Measurements from ENCODE around the gene GLYATL1. TPM values are rescaled to one million over a fixed set of nuclear protein-coding genes. Genes with fewer than 3 reads are reported as not detected.
"Not testable (repeated sequence)": the region's sequence is repeated elsewhere in the genome, so short reads cannot be mapped to it uniquely, and the experiment has no call there.

GLYATL1 gene
- total and polyA plus RNA-seq, 10 of the 15 experiments (the other 5 are each of a cell fraction or from before 2014, with no cell fraction given): not detected

- POLR2A ChIA-PET: no interaction called here
- FAIRE-seq (no peak), ATAC-seq (peak; percentile 45; the same call in 2 of the 3 replicates), DNase-seq (ENCODE audit: low read depth, low spot score) (no peak)
- no peaks in the 10 kb centered on the region for H3K27me3 ChIP-seq (replicated peaks in 1 of 2; ENCODE audit: control insufficient read depth in 2 of 2, insufficient read depth in 2 of 2, low read length in 1 of 2)
- no peak overlapping the region for H3K4me2 ChIP-seq (ENCODE audit: control insufficient read depth, insufficient read depth)
- RAD21 ChIA-PET (ENCODE audit: unreplicated experiment): no interaction called here
- no peak overlapping the region for H2AFZ ChIP-seq (ENCODE audit: control insufficient read depth, low read depth, low read length)
- no peak overlapping the region for H3K27ac ChIP-seq (ENCODE audit: control insufficient read depth, insufficient read depth)
- no peaks in the 10 kb centered on the region for H3K36me3 ChIP-seq (ENCODE audit: control insufficient read depth in 2 of 2, insufficient read depth in 2 of 2, low read length in 1 of 2)
- 78% methylated on average over 3 of the region's 3 CpGs for WGBS (ENCODE audit: insufficient coverage, insufficient replicate concordance, low lambda C conversion rate, missing lambda C conversion rate)
- CTCF ChIA-PET: no interaction called here
- no peaks in the 10 kb centered on the region for H3K9me3 ChIP-seq (replicated peaks; ENCODE audit: control insufficient read depth, insufficient read depth, low read length)
- SMC1A ChIA-PET (ENCODE audit: uncharacterized antibody, unreplicated experiment): no interaction called here
- no peaks in the 10 kb centered on the region for H3K4me1 ChIP-seq (ENCODE audit: control insufficient read depth, insufficient read depth, low read length)
- no peak overlapping the region for H3K9ac ChIP-seq (ENCODE audit: control insufficient read depth, insufficient read depth, low read length)
- BruUV-seq (replicated peaks): no TSS peak
- no peaks in the 10 kb centered on the region for H4K20me1 ChIP-seq (ENCODE audit: control insufficient read depth, insufficient read depth)
- intact Hi-C loops (cut with micrococcal nuclease; ENCODE audit: unreplicated experiment) (no loop called here), in situ Hi-C loops (cut with MboI) (no loop called here)
- H3K4me3 ChIP-seq: no peak overlapping the region
- TF ChIP-seq MTA3 (IDR thresholded peaks at IDR 0.05; ENCODE audit: borderline replicate concordance, low read length): no peak
- TF ChIP-seq CHD2 (IDR thresholded peaks at IDR 0.05; ENCODE audit: borderline replicate concordance, low read depth, low read length): no peak
- no peak for TF ChIP-seq RAD21 (IDR thresholded peaks at IDR 0.05; ENCODE audit: insufficient read depth, low read depth, low read length)
- no peak for TF ChIP-seq SRF (IDR thresholded peaks at IDR 0.05; ENCODE audit: low read depth in 2 of 2, low read length in 2 of 2)
- TF ChIP-seq EP300 (IDR thresholded peaks at IDR 0.05; ENCODE audit: borderline replicate concordance in 1 of 2, control insufficient read depth in 1 of 2, low read depth in 2 of 2, low read length in 2 of 2): no peak
- no peak for TF ChIP-seq RUNX3 (IDR thresholded peaks at IDR 0.05; ENCODE audit: low read length)
- no peak for TF ChIP-seq TCF3 (IDR thresholded peaks at IDR 0.05; ENCODE audit: borderline replicate concordance, insufficient read depth, low read depth, low read length)
- no peak for TF ChIP-seq USF2 (IDR thresholded peaks at IDR 0.05; ENCODE audit: borderline replicate concordance, low read depth, low read length)
- no peak for TF ChIP-seq RBBP5 (conservative IDR thresholded peaks at IDR 0.05)
- no peak for TF ChIP-seq NR2F1 (conservative IDR thresholded peaks at IDR 0.05)
- no peak for TF ChIP-seq NR2C1 (IDR thresholded peaks at IDR 0.05)
- TF ChIP-seq, protein P1, sequence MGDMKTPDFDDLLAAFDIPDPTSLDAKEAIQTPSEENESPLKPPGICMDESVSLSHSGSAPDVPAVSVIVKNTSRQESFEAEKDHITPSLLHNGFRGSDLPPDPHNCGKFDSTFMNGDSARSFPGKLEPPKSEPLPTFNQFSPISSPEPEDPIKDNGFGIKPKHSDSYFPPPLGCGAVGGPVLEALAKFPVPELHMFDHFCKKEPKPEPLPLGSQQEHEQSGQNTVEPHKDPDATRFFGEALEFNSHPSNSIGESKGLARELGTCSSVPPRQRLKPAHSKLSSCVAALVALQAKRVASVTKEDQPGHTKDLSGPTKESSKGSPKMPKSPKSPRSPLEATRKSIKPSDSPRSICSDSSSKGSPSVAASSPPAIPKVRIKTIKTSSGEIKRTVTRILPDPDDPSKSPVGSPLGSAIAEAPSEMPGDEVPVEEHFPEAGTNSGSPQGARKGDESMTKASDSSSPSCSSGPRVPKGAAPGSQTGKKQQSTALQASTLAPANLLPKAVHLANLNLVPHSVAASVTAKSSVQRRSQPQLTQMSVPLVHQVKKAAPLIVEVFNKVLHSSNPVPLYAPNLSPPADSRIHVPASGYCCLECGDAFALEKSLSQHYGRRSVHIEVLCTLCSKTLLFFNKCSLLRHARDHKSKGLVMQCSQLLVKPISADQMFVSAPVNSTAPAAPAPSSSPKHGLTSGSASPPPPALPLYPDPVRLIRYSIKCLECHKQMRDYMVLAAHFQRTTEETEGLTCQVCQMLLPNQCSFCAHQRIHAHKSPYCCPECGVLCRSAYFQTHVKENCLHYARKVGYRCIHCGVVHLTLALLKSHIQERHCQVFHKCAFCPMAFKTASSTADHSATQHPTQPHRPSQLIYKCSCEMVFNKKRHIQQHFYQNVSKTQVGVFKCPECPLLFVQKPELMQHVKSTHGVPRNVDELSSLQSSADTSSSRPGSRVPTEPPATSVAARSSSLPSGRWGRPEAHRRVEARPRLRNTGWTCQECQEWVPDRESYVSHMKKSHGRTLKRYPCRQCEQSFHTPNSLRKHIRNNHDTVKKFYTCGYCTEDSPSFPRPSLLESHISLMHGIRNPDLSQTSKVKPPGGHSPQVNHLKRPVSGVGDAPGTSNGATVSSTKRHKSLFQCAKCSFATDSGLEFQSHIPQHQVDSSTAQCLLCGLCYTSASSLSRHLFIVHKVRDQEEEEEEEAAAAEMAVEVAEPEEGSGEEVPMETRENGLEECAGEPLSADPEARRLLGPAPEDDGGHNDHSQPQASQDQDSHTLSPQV (IDR thresholded peaks at IDR 0.05): no peak
- no peak for TF ChIP-seq NFXL1 (IDR thresholded peaks at IDR 0.05; ENCODE audit: borderline replicate concordance)
- H3K79me2 ChIP-seq (ENCODE audit: control insufficient read depth, insufficient read depth, low read length): no peaks in the 10 kb centered on the region
Observed at GRCh38 chr11:59000003-59000402, 60.7 kb downstream of the GLYATL1 start.

DNA sequence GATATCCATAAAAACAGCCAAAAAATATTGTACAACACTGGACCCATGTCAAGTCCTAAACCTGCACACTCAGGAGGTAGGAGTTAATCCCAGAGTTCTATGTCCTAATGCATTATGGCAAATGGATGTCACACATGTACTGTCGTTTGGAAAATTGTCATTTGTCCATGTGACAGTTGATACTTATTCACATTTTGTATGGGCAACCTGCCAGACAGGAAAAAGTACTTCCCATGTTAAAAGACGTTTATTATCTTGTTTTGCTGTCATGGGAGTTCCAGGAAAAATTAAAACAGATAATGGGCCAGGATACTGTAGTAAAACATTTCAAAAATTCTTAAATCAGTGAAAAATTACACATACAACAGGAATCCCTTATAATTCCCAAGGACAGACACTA is 62.7 kb downstream of the GLYATL1 start:
- H3K9ac ChIP-seq (ENCODE audit: control insufficient read depth, insufficient read depth, low read length); H3K27me3 ChIP-seq (replicated peaks in 1 of 2; ENCODE audit: control insufficient read depth in 2 of 2, insufficient read depth in 2 of 2, low read length in 1 of 2); POLR2A ChIA-PET; H3K79me2 ChIP-seq (ENCODE audit: control insufficient read depth, insufficient read depth, low read length); SMC1A ChIA-PET (ENCODE audit: uncharacterized antibody, unreplicated experiment); RAD21 ChIA-PET (ENCODE audit: unreplicated experiment); H3K9me3 ChIP-seq (replicated peaks; ENCODE audit: control insufficient read depth, insufficient read depth, low read length); in situ Hi-C loops (cut with MboI); H3K4me3 ChIP-seq; H3K4me2 ChIP-seq (ENCODE audit: control insufficient read depth, insufficient read depth); BruUV-seq (replicated peaks); CTCF ChIA-PET; DNase-seq (ENCODE audit: low read depth, low spot score); H2AFZ ChIP-seq (ENCODE audit: control insufficient read depth, low read depth, low read length); H3K27ac ChIP-seq (ENCODE audit: control insufficient read depth, insufficient read depth); intact Hi-C loops (cut with micrococcal nuclease; ENCODE audit: unreplicated experiment); H4K20me1 ChIP-seq (ENCODE audit: control insufficient read depth, insufficient read depth); H3K4me1 ChIP-seq (ENCODE audit: control insufficient read depth, insufficient read depth, low read length); H3K36me3 ChIP-seq (ENCODE audit: control insufficient read depth in 2 of 2, insufficient read depth in 2 of 2, low read length in 1 of 2); ATAC-seq; FAIRE-seq: not testable (repeated sequence)
- WGBS (ENCODE audit: insufficient coverage, insufficient replicate concordance, low lambda C conversion rate, missing lambda C conversion rate): 2% methylated on average over 2 of the region's 2 CpGs
